ENCODE measurements around the gene OGDH.

DNA sequence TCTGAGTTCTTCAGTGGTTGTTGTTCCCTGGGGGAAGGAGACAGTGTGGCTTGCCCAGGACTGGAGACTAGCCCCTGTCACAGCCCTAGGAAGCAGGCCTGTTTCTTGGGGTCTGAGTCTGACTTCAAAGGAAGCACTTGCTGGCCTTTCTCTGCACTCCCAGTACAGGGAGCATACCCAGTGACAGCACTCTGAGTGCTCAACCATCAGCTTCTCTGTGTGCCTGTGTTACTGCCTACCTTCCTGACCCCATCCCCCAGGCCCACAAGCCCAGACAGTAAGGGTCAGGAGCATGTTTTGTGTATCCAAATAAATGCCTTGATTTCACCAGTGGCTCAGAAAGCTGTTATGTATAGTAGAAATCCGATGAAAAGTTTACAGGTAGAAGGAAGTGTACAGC lies 48.9 kb downstream of the OGDH start:
- TF ChIP-seq, protein P1, sequence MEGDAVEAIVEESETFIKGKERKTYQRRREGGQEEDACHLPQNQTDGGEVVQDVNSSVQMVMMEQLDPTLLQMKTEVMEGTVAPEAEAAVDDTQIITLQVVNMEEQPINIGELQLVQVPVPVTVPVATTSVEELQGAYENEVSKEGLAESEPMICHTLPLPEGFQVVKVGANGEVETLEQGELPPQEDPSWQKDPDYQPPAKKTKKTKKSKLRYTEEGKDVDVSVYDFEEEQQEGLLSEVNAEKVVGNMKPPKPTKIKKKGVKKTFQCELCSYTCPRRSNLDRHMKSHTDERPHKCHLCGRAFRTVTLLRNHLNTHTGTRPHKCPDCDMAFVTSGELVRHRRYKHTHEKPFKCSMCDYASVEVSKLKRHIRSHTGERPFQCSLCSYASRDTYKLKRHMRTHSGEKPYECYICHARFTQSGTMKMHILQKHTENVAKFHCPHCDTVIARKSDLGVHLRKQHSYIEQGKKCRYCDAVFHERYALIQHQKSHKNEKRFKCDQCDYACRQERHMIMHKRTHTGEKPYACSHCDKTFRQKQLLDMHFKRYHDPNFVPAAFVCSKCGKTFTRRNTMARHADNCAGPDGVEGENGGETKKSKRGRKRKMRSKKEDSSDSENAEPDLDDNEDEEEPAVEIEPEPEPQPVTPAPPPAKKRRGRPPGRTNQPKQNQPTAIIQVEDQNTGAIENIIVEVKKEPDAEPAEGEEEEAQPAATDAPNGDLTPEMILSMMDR (IDR thresholded peaks at IDR 0.05) = no peak
- no peak for TF ChIP-seq POLR2AphosphoS5 (IDR thresholded peaks at IDR 0.05)
- TF ChIP-seq EP300 (IDR thresholded peaks at IDR 0.05) = no peak
- no peak for TF ChIP-seq POLR2A (IDR thresholded peaks at IDR 0.05)
